ENCODE results near the gene TMEM176B.

The TMEM176B gene

DNA sequence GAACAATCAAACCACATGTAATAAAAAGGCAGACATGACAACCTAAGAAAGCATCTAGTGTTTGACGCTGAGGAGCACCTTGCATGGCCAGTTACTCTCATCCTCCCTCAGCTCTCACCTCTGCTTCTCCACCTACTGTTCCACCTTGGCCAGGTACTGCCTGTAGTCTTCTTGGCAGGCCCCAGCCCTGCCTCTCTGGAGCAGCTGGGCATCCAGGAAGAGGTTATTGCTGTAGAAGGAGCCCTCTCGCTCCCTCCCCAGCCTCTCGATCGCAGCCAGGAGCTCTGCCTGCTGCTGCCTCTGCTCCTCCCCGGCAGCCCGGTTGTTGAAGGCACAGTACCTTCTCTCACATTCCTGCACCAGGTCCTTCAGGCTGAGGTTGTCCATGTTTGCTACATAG, 53.2 kb downstream of the TMEM176B start:
- no peak for DNase-seq

DNA sequence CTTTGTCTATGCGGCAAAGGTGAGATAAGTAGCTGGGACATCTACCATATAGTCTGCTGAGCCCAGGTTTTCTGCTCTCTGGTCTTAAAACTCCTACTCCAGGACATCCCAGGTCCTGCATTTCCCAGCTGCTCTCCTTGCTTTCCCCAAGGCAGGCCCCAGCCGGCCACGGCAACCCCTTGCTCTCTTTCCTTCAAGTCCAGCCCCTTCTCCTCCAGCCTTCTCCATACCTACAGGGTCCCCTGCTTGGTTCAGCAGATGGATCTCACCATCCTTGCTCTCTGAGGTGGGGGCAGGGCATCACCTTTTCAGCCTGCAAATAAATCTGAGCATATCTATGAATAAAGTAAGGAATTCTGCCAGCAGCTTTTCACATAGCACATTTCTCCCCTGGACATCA, 54.3 kb downstream of the TMEM176B start:
- no peak for DNase-seq

DNA sequence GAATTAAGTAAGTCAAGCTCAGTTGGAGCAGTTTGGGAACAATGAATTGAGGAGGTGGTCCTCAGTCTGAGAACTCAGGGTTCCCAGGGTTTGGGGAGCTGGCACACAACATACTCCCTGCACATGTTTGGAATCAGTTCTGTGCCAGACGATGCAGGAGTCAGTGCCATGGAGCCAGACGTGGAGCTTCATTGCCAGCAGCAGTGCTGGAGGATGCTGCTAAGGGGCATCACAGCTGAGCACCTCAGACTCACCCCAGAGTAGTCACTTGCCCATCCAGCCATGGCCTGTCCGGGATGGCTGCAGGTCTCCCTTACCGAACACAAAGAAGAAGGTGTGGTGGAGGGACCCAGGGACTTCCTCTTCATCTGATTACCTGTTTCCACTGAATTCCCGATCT, 55.1 kb downstream of the TMEM176B start:
- no peak for DNase-seq

DNA sequence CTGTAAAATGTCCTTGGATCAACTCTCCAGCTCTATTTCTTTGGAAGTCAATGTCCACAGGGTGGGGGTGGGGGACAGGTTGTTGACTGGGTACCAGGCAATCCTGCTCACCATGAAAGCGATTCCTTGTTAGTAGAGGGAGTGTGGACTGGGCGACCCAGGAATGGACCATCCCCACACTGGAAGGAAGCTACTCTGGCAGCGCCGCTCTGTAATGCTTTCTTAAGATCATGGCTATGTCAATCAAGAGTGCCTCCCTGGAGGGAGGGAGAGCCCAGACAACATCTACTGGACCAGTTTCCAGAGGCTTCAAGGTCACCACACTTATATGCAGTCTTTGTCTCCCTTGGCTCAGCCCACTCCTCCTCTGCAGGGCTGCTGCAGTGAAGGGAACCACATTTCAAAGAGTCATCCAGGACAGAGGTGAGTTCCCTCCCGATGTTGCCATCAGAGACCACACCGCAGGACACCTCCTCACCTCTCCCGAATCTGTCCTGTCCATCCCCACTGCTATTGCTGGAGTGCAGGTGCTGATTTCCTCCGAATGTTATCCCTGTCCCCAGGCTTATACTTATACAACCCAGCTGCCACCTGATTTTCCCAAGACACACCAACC, 56.0 kb downstream of the TMEM176B start:
- DNase-seq = no peak

DNA sequence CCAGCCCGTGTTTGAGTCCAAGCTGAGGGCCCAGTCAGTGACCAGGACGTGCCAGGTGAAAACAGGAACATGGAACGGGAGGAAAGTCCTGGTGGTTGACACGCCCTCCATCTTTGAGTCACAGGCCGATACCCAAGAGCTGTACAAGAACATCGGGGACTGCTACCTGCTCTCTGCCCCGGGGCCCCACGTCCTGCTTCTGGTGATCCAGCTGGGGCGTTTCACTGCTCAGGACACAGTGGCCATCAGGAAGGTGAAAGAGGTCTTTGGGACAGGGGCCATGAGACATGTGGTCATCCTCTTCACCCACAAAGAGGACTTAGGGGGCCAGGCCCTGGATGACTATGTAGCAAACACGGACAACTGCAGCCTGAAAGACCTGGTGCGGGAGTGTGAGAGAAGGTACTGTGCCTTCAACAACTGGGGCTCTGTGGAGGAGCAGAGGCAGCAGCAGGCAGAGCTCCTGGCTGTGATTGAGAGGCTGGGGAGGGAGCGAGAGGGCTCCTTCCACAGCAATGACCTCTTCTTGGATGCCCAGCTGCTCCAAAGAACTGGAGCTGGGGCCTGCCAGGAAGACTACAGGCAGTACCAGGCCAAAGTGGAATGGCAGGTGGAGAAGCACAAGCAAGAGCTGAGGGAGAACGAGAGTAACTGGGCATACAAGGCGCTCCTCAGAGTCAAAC, 57.7 kb downstream of the TMEM176B start:
- no peak for DNase-seq

Measured in DMS79 treated with DMSO at 0.1 percent for 48 hours (cell line).